ENCODE measurements around the gene BPIFB6.

Gene BPIFB6

GRCh38 chr20:33093074-33093473, 61.6 kb downstream of the BPIFB6 start:
- TF ChIP-seq CTCF (conservative IDR thresholded peaks at IDR 0.05; ENCODE audit: low read depth, low read length), result no peak
- DNase-seq (ENCODE audit: low read depth), result no peak
- H3K4me3 ChIP-seq (ENCODE audit: low read length), result no peak overlapping the region

- DNase-seq (ENCODE audit: low read depth), result no peak
- TF ChIP-seq CTCF (conservative IDR thresholded peaks at IDR 0.05; ENCODE audit: low read depth, low read length), result no peak
- H3K4me3 ChIP-seq (ENCODE audit: low read length), result no peak overlapping the region
Observed at GRCh38 chr20:33093582-33093981, 62.1 kb downstream of the BPIFB6 start.
